ENCODE results near the gene PMPCA. TPM values are rescaled to one million over a fixed set of nuclear protein-coding genes. Genes with fewer than 3 reads are reported as not detected.

PMPCA gene
- total RNA-seq, 1 donor: 36.7 TPM

DNA sequence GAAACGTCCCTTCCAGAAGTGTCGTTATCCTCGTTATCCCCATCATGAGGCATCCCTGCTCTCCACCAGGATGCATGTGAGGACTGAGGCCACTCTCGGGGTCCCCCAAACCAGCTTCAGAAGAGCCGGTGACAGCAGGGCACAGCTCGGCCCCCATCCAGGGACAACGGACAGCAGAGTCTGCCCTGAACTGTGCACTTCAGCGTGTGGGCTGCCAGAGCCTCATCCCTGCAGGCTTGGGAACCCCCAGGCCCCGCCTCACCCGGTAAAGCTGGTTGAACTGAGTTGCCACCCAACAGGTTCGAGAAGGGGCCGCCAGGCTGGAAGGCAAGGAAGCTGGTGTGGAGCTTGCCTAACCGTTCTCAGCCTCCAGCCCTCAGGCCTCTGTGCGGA lies 36.3 kb upstream of the PMPCA start:
- H3K4me3 ChIP-seq (ENCODE audit: low read depth, low read length): no peak overlapping the region
- DNase-seq (ENCODE audit: low read depth): no peak
- TF ChIP-seq CTCF (IDR thresholded peaks at IDR 0.05; ENCODE audit: insufficient read depth, low read length): no peak

DNA sequence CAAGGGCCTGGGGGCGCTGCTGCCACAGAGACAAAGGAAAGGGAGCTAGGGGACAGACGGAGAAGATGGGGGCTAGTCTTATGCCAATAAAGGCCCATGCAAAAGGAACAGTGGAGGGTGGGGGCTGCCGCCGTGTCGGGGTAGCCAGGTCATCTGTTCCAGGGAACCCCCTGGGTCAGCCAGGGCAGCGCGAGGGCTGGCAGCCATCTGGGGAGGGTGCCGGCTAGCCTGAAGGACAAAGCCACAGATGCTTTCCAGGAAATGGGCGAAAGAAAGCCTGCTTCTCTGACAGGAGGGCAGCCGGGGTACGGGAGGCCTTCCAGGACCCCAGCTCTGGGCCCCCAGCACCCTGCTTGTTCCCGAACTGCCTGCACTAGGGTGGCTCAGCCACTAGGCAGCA lies 35.4 kb upstream of the PMPCA start:
- no peak overlapping the region for H3K4me3 ChIP-seq (ENCODE audit: low read depth, low read length)
- no peak for TF ChIP-seq CTCF (IDR thresholded peaks at IDR 0.05; ENCODE audit: insufficient read depth, low read length)
- DNase-seq (ENCODE audit: low read depth): no peak

- no peak overlapping the region for H3K4me3 ChIP-seq (ENCODE audit: low read depth, low read length)
- TF ChIP-seq CTCF (IDR thresholded peaks at IDR 0.05; ENCODE audit: insufficient read depth, low read length): no peak
- no peak for DNase-seq (ENCODE audit: low read depth)
These were observed 34.0 kb upstream of the PMPCA start for GRCh38 chr9:136376457-136376856.

- TF ChIP-seq CTCF (IDR thresholded peaks at IDR 0.05; ENCODE audit: insufficient read depth, low read length): no peak
- no peak for DNase-seq (ENCODE audit: low read depth)
- H3K4me3 ChIP-seq (ENCODE audit: low read depth, low read length): no peak overlapping the region
These were observed 32.9 kb upstream of the PMPCA start for GRCh38 chr9:136377341-136378169.

DNA sequence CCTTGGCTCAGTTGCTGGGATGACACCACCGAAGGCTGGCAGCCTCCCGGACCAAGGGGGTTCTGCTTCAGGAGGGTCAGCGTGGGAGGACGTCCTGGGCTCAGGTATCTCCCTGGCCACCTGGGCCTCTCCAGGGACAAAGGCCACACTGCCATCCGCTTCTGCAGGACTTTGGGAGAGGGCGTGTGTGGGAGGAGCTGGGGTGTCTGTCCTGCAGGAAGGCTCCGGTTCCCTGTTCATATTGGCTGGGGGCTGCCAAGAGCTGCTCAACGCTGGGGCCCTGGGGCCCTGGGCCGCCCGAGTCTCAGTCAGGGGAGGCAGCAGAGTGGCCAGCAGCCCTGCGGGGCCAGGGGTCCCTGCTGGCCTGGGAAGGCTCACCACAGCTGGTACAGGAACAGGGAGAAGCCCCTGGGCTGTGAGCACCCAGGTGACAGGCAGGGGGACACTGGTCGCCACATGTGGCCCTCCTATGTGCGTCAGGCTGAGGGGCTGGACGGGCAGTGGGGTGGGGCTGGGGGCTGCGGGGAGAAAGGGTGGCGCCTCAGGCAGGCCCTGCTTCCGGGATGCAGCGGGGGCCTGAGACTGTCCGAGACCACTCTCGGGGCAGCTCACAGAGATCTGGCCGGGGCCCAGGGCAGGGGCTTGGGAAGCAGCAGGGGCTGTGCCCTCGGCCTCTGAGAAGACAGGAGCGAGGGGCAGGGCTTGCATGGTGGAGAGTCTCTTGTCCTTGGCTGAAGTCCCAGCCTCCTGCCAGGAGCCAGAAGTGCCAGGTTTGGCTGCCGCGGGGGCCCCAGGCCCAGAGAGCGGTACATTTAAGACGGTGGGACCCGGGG lies 32.1 kb upstream of the PMPCA start:
- no peak for TF ChIP-seq CTCF (IDR thresholded peaks at IDR 0.05; ENCODE audit: insufficient read depth, low read length)
- no peak for DNase-seq (ENCODE audit: low read depth)
- H3K4me3 ChIP-seq (ENCODE audit: low read depth, low read length): no peak overlapping the region

- H3K4me3 ChIP-seq (ENCODE audit: low read depth, low read length): no peak overlapping the region
- TF ChIP-seq CTCF (IDR thresholded peaks at IDR 0.05; ENCODE audit: insufficient read depth, low read length): no peak
- DNase-seq (ENCODE audit: low read depth): no peak
These were observed 31.5 kb upstream of the PMPCA start for GRCh38 chr9:136379003-136379287.
